Epithelial cell of esophagus (primary cell): Measurements from ENCODE around the gene C10orf143.
"Not testable (repeated sequence)": the region's sequence is repeated elsewhere in the genome, so short reads cannot be mapped to it uniquely, and the experiment has no call there.

Source experiments
- DNase-seq: peaks from one replicate; pipeline ENCODE4 v3.0.0; 2010; ENCODE audit warnings: low read depth
- H3K4me3 ChIP-seq: 2 replicates; pipeline ENCODE4 v1.5.1; 2011; ENCODE audit warnings: mild to moderate bottlenecking, low read length, control low read depth
- CTCF ChIP-seq: IDR thresholded peaks from 2 replicates; pipeline ENCODE4 v1.5.1; 2011; ENCODE audit warnings: low read depth, mild to moderate bottlenecking, low read length, control low read depth, inconsistent platforms; ENCODE audit not compliant: insufficient read depth; ENCODE audit errors: missing control alignments

Gene C10orf143

GRCh38 chr10:130025811-130026485 lies 84.7 kb downstream of the C10orf143 start:
- no peak for TF ChIP-seq CTCF
- DNase-seq = no peak
- H3K4me3 ChIP-seq = no peak overlapping the region

GRCh38 chr10:130025326-130025725 lies 85.3 kb downstream of the C10orf143 start:
- no peak for DNase-seq
- H3K4me3 ChIP-seq = no peak overlapping the region
- no peak for TF ChIP-seq CTCF

GRCh38 chr10:130024779-130025325 lies 85.8 kb downstream of the C10orf143 start:
- no peak for TF ChIP-seq CTCF
- DNase-seq = no peak

GRCh38 chr10:130024326-130024725 lies 86.3 kb downstream of the C10orf143 start:
- not testable (repeated sequence) for H3K4me3 ChIP-seq, DNase-seq

More at GRCh38 chr10:130024779-130025325, 85.8 kb downstream of the C10orf143 start:
- no peak overlapping the region for H3K4me3 ChIP-seq

- DNase-seq = no peak
- no peak for TF ChIP-seq CTCF
- H3K4me3 ChIP-seq = no peak overlapping the region
These were observed 87.0 kb downstream of the C10orf143 start for GRCh38 chr10:130023454-130024230.

GRCh38 chr10:130022511-130023299 lies 87.9 kb downstream of the C10orf143 start:
- TF ChIP-seq CTCF = no peak
- no peak overlapping the region for H3K4me3 ChIP-seq
- no peak for DNase-seq

GRCh38 chr10:130022086-130022485 lies 88.5 kb downstream of the C10orf143 start:
- H3K4me3 ChIP-seq = no peak overlapping the region
- TF ChIP-seq CTCF = no peak
- no peak for DNase-seq
